ENCODE data around the gene RSPO3.
"Not testable (repeated sequence)": the region's sequence is repeated elsewhere in the genome, so short reads cannot be mapped to it uniquely, and the experiment has no call there.

The RSPO3 gene

GRCh38 chr6:127205036-127205435 lies 86.6 kb downstream of the RSPO3 start:
- DNase-seq (ENCODE audit: low read depth in 2 of 2), result no peak

GRCh38 chr6:127206531-127207095 lies 88.1 kb downstream of the RSPO3 start:
- no peak for DNase-seq (ENCODE audit: low read depth in 2 of 2)

- DNase-seq (ENCODE audit: low read depth in 2 of 2), result no peak
Observed at GRCh38 chr6:127207591-127208120, 89.2 kb downstream of the RSPO3 start.

- DNase-seq (ENCODE audit: low read depth in 2 of 2), result no peak
Observed at GRCh38 chr6:127210725-127211124, 92.3 kb downstream of the RSPO3 start.

GRCh38 chr6:127212376-127212775 lies 93.9 kb downstream of the RSPO3 start:
- DNase-seq (ENCODE audit: low read depth in 2 of 2), result no peak

- DNase-seq (ENCODE audit: low read depth in 2 of 2), result not testable (repeated sequence)
Observed at GRCh38 chr6:127214032-127214431, 95.6 kb downstream of the RSPO3 start.

GRCh38 chr6:127214531-127214930 lies 96.1 kb downstream of the RSPO3 start:
- not testable (repeated sequence) for DNase-seq (ENCODE audit: low read depth in 2 of 2)

GRCh38 chr6:127215931-127216330 lies 97.5 kb downstream of the RSPO3 start:
- no peak for DNase-seq (ENCODE audit: low read depth in 2 of 2)

- no peak for DNase-seq (ENCODE audit: low read depth in 2 of 2)
Observed at GRCh38 chr6:127216810-127217789, 98.6 kb downstream of the RSPO3 start.

- DNase-seq (ENCODE audit: low read depth in 2 of 2), result no peak
Observed at GRCh38 chr6:127219869-127220268, 101.4 kb downstream of the RSPO3 start.

GRCh38 chr6:127221201-127221600 lies 102.7 kb downstream of the RSPO3 start:
- no peak for DNase-seq (ENCODE audit: low read depth in 2 of 2)

GRCh38 chr6:127222418-127222817 lies 103.9 kb downstream of the RSPO3 start:
- no peak for DNase-seq (ENCODE audit: low read depth in 2 of 2)

- no peak for DNase-seq (ENCODE audit: low read depth in 2 of 2)
Observed at GRCh38 chr6:127225497-127225896, 107.0 kb downstream of the RSPO3 start.

- DNase-seq (ENCODE audit: low read depth in 2 of 2), result not testable (repeated sequence)
Observed at GRCh38 chr6:127233819-127234218, 115.3 kb downstream of the RSPO3 start.

- no peak for DNase-seq (ENCODE audit: low read depth in 2 of 2)
Observed at GRCh38 chr6:127243501-127243900, 125.0 kb downstream of the RSPO3 start.
